ENCODE measurements around the gene HCCS.

- TF ChIP-seq ZNF512B (CRISPR knock-in tag; IDR thresholded peaks at IDR 0.05; ENCODE audit: borderline replicate concordance) (no peak), ZSCAN5A (CRISPR knock-in tag; IDR thresholded peaks at IDR 0.05; ENCODE audit: borderline replicate concordance) (no peak), ZFP36 (IDR thresholded peaks at IDR 0.05; ENCODE audit: borderline replicate concordance, low read depth, low read length, partially characterized antibody) (no peak), JUND (CRISPR knock-in tag; IDR thresholded peaks at IDR 0.05) (no peak), ARID2 (CRISPR knock-in tag; IDR thresholded peaks at IDR 0.05; ENCODE audit: borderline replicate concordance) (no peak), ZNF24 (IDR thresholded peaks at IDR 0.05) (no peak), EZH2 (conservative IDR thresholded peaks at IDR 0.05; ENCODE audit: low read depth, low read length) (no peak), E2F1 (CRISPR knock-in tag; IDR thresholded peaks at IDR 0.05) (no peak), ZNF33A (CRISPR knock-in tag; IDR thresholded peaks at IDR 0.05; ENCODE audit: borderline replicate concordance) (no peak), RFX1 (IDR thresholded peaks at IDR 0.05) (no peak), GABPA (IDR thresholded peaks at IDR 0.05; ENCODE audit: low read depth, low read length) (no peak), GABPA (CRISPR knock-in tag; IDR thresholded peaks at IDR 0.05; ENCODE audit: low read depth) (no peak)
Measured at GRCh38 chrX:11138498-11139390, 27.6 kb downstream of the HCCS start.

Data from HepG2 (cell line).